PC-9 (cell line): Measurements from ENCODE around the gene INTU. TPM values are rescaled to one million over a fixed set of nuclear protein-coding genes. Genes with fewer than 3 reads are reported as not detected.

Experiments used
- BruUV-seq: library from RNA; stranded (reverse); fragments of 400-500 nt; replicated peaks from 2 replicates; lab custom pipeline; 2021; lab: Mats Ljungman, UMichigan
- CTCF ChIA-PET: fragments of 300-600 bp; sonication (Branson Sonifier 250); formaldehyde crosslinking; loops from one replicate; lab custom pipeline; 2022; ENCODE audit warnings: antibody characterized with exemption; lab: Charles Lee
- POLR2A ChIA-PET: fragments of 300-600 bp; sonication (Branson Sonifier 250); formaldehyde crosslinking; loops from one replicate; lab custom pipeline; 2022; ENCODE audit warnings: antibody characterized with exemption; ENCODE audit not compliant: unreplicated experiment; lab: Charles Lee
- DNase-seq, 2 experiments: peaks; one replicate each; pipeline versions ENCODE4 v3.0.0 to v3.0.0-alpha.2; 2015 to 2022; ENCODE audit warnings: mixed read lengths in 1 of 2
- H2AFZ ChIP-seq: fragments of 200-600 bp; sonication (generic); 2 replicates; pipeline ENCODE4 v1.8.1; 2017; ENCODE audit warnings: antibody characterized with exemption
- H3F3A ChIP-seq: fragments of 200-600 bp; sonication (generic); 2 replicates; pipeline ENCODE4 v1.8.1; 2017; ENCODE audit warnings: antibody characterized with exemption, mild to moderate bottlenecking, low read depth; ENCODE audit not compliant: insufficient read depth
- H3K27ac ChIP-seq: fragments of 200-600 bp; sonication (generic); 2 replicates; pipeline ENCODE4 v1.6.1; 2016; ENCODE audit warnings: mixed run types
- H3K27me3 ChIP-seq: fragments of 200-600 bp; sonication (generic); 2 replicates; pipeline ENCODE4 v1.6.1; 2016; ENCODE audit warnings: low read depth, mixed run types; ENCODE audit not compliant: insufficient read depth
- H3K36me3 ChIP-seq: fragments of 200-600 bp; sonication (generic); 2 replicates; pipeline ENCODE4 v1.6.1; 2016; ENCODE audit warnings: low read depth, mixed run types
- H3K4me1 ChIP-seq: fragments of 200-600 bp; sonication (generic); replicated peaks from 2 replicates; pipeline ENCODE4 v1.6.1; 2016; ENCODE audit warnings: mixed run types; ENCODE audit not compliant: insufficient read depth
- H3K4me2 ChIP-seq: fragments of 200-600 bp; sonication (generic); 2 replicates; pipeline ENCODE4 v1.6.1; 2017; ENCODE audit warnings: mixed run types
- H3K4me3 ChIP-seq: fragments of 200-600 bp; sonication (generic); 2 replicates; pipeline ENCODE4 v1.6.1; 2016; ENCODE audit warnings: mixed run types
- H3K79me2 ChIP-seq: fragments of 200-600 bp; sonication (generic); 2 replicates; pipeline ENCODE4 v1.6.1; 2017; ENCODE audit warnings: low read depth, mixed run types
- H3K9me2 ChIP-seq: fragments of 200-600 bp; sonication (generic); 2 replicates; pipeline ENCODE4 v1.8.1; 2017; ENCODE audit warnings: mild to moderate bottlenecking; ENCODE audit not compliant: insufficient read depth
- H3K9me3 ChIP-seq: fragments of 200-600 bp; sonication (generic); 2 replicates; pipeline ENCODE4 v1.8.1; 2016; ENCODE audit warnings: low read depth; ENCODE audit not compliant: insufficient read depth
- H4K20me1 ChIP-seq: fragments of 200-600 bp; sonication (generic); 2 replicates; pipeline ENCODE4 v1.8.1; 2017; ENCODE audit not compliant: insufficient read depth
- EZH2 ChIP-seq: fragments of 200-600 bp; sonication (generic); IDR thresholded peaks from 2 replicates; pipeline ENCODE4 v1.8.0; 2017; ENCODE audit warnings: antibody characterized with exemption, low read depth
- intact Hi-C: fragments of 100-400 bp; cut with micrococcal nuclease; formaldehyde crosslinking; loops from one replicate; pipeline ENCODE4 v1.10.0; 2022; ENCODE audit not compliant: unreplicated experiment
- total RNA-seq: library from RNA; stranded (reverse); gene quantifications from 2 replicates; pipeline ENCODE4 v1.2.3, GENCODE V29; 2021
- TF ChIP-seq, protein P1 (sequence below): fragments of 200-600 bp; sonication (generic); conservative IDR thresholded peaks from 2 replicates; pipeline ENCODE4 v1.6.1; 2017; ENCODE audit warnings: mixed run types, antibody characterized with exemption, mild to moderate bottlenecking, moderate library complexity

The INTU gene
- total RNA-seq, 1 experiment from 2014 or later = 10.5 TPM

GRCh38 chr4:127734976-127735375, 102.2 kb downstream of the INTU start:
- Histone ChIP-seq H3K36me3 (no peaks in the 10 kb centered on the region), H3K4me3 (no peak overlapping the region), H3K79me2 (no peaks in the 10 kb centered on the region), H4K20me1 (no peaks in the 10 kb centered on the region), H3F3A (no peaks in the 10 kb centered on the region), H3K27me3 (no peaks in the 10 kb centered on the region), H3K27ac (no peak overlapping the region), H3K4me1 (no peaks in the 10 kb centered on the region), H3K9me3 (no peaks in the 10 kb centered on the region), H2AFZ (no peak overlapping the region), H3K9me2 (no peaks in the 10 kb centered on the region), H3K4me2 (no peak overlapping the region)
- DNase-seq = no peak
- ChIA-PET POLR2A (no interaction called here), CTCF (no interaction called here)
- intact Hi-C loops = loop anchor here (5.0 kb wide), 2 partner anchors 113 to 487 kb away; no protein-coding TSS in a partner anchor
- TF ChIP-seq EZH2 = no peak
- TF ChIP-seq, protein P1, sequence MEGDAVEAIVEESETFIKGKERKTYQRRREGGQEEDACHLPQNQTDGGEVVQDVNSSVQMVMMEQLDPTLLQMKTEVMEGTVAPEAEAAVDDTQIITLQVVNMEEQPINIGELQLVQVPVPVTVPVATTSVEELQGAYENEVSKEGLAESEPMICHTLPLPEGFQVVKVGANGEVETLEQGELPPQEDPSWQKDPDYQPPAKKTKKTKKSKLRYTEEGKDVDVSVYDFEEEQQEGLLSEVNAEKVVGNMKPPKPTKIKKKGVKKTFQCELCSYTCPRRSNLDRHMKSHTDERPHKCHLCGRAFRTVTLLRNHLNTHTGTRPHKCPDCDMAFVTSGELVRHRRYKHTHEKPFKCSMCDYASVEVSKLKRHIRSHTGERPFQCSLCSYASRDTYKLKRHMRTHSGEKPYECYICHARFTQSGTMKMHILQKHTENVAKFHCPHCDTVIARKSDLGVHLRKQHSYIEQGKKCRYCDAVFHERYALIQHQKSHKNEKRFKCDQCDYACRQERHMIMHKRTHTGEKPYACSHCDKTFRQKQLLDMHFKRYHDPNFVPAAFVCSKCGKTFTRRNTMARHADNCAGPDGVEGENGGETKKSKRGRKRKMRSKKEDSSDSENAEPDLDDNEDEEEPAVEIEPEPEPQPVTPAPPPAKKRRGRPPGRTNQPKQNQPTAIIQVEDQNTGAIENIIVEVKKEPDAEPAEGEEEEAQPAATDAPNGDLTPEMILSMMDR = no peak
- no TSS peak for BruUV-seq

- Histone ChIP-seq H3K4me2 (no peak overlapping the region), H2AFZ (no peak overlapping the region), H3K36me3 (no peaks in the 10 kb centered on the region), H4K20me1 (no peaks in the 10 kb centered on the region), H3K9me3 (0 out of 2 replicates have a peak, but pooled peaks cover 7% of the 10 kb centered on the region), H3K9me2 (no peaks in the 10 kb centered on the region), H3K4me1 (no peaks in the 10 kb centered on the region), H3K79me2 (no peaks in the 10 kb centered on the region), H3F3A (no peaks in the 10 kb centered on the region), H3K27ac (no peak overlapping the region), H3K27me3 (no peaks in the 10 kb centered on the region), H3K4me3 (no peak overlapping the region)
- BruUV-seq = no TSS peak
- TF ChIP-seq, protein P1 = no peak
- no peak for TF ChIP-seq EZH2
- ChIA-PET CTCF (no interaction called here), POLR2A (no interaction called here)
- no peak for DNase-seq
- intact Hi-C loops = loop anchor here (5.0 kb wide), 1 partner anchor 485 kb away; no protein-coding TSS in a partner anchor
Measured at GRCh38 chr4:127737295-127737694, 104.5 kb downstream of the INTU start.

- CTCF ChIA-PET = no interaction called here
- no peaks in the 10 kb centered on the region for H3K36me3 ChIP-seq
- H3K27ac ChIP-seq = no peak overlapping the region
- H3K9me2 ChIP-seq = no peaks in the 10 kb centered on the region; the same call in 1 of the 2 replicates
- 0 out of 2 replicates have a peak, but pooled peaks cover 7% of the 10 kb centered on the region for H3K9me3 ChIP-seq
- H3K27me3 ChIP-seq = no peaks in the 10 kb centered on the region
- H2AFZ ChIP-seq = no peak overlapping the region
- BruUV-seq = no TSS peak
- POLR2A ChIA-PET = no interaction called here
- no peaks in the 10 kb centered on the region for H4K20me1 ChIP-seq
- H3K4me3 ChIP-seq = no peak overlapping the region
- no peaks in the 10 kb centered on the region for H3K4me1 ChIP-seq
- H3K4me2 ChIP-seq = no peak overlapping the region
- no peaks in the 10 kb centered on the region for H3F3A ChIP-seq
- no peaks in the 10 kb centered on the region for H3K79me2 ChIP-seq
- TF ChIP-seq, protein P1 = no peak
- TF ChIP-seq EZH2 = no peak
- intact Hi-C loops = no loop called here
- no peak for DNase-seq
Measured at GRCh38 chr4:127741247-127741646, 108.5 kb downstream of the INTU start.
